T-cell (primary cell): ENCODE results near the gene DCBLD1. TPM values are rescaled to one million over a fixed set of nuclear protein-coding genes. Genes with fewer than 3 reads are reported as not detected.

Experiments used
- ATAC-seq, 4 experiments: fragments of 200-7000 bp in 3 of 4; fragments of 150-1000 bp in 1 of 4; cut with Tn5 transposase; replicated peaks in 1 of 4; 1 replicate in 3 of 4; 2 replicates in 1 of 4; pipeline ENCODE4 v1.10.0; 2021; ENCODE audit warnings: moderate library complexity in 3 of 4, mild to moderate bottlenecking in 2 of 4, moderate number of reproducible peaks in 1 of 4
- CTCF ChIA-PET, 2 donors: fragments of 300-600 bp; sonication (Branson Sonifier 250); formaldehyde crosslinking; loops; one replicate each; lab custom pipeline; 2022; ENCODE audit warnings: antibody characterized with exemption in 2 of 2; lab: Charles Lee
- POLR2A ChIA-PET, 2 donors: fragments of 300-600 bp; sonication (Branson Sonifier 250); formaldehyde crosslinking; loops; one replicate each; lab custom pipeline; 2022; ENCODE audit warnings: antibody characterized with exemption in 2 of 2; lab: Charles Lee
- DNase-seq, 35 experiments: peaks; one replicate each; pipeline versions ENCODE4 v3.0.0 to v3.0.0-alpha.2; 2013 to 2023
- H3K27ac ChIP-seq: one replicate; pipeline ENCODE4 v1.5.1; 2013; ENCODE audit warnings: low read length
- H3K27me3 ChIP-seq, 2 experiments: replicated peaks in 1 of 2; 1 replicate in 1 of 2; 2 replicates in 1 of 2; pipeline versions ENCODE4 v1.6.1 to v1.7.0; 2013; ENCODE audit warnings: low read length in 1 of 2, mixed read lengths in 1 of 2; ENCODE audit not compliant: control insufficient read depth in 2 of 2, insufficient read depth in 2 of 2; ENCODE audit errors: extremely low read depth in 1 of 2
- H3K36me3 ChIP-seq, 2 donors: 1 replicate in 1 of 2; 2 replicates in 1 of 2; pipeline versions ENCODE4 v1.6.1 to v1.7.0; 2013; ENCODE audit warnings: low read length in 1 of 2; ENCODE audit not compliant: control insufficient read depth in 2 of 2, insufficient read depth in 1 of 2; ENCODE audit errors: extremely low read depth in 1 of 2
- H3K4me1 ChIP-seq, 2 experiments: 1 replicate in 1 of 2; 2 replicates in 1 of 2; pipeline versions ENCODE4 v1.6.1 to v1.7.0; 2013; ENCODE audit warnings: low read length in 2 of 2, mixed read lengths in 1 of 2; ENCODE audit not compliant: insufficient read depth in 2 of 2, control insufficient read depth in 1 of 2; ENCODE audit errors: extremely low read depth in 1 of 2
- H3K4me3 ChIP-seq, 2 donors: 1 replicate in 1 of 2; 2 replicates in 1 of 2; pipeline versions ENCODE4 v1.5.1 to v1.7.0; 2013; ENCODE audit warnings: mild to moderate bottlenecking in 2 of 2, low read length in 1 of 2, moderate library complexity in 1 of 2; ENCODE audit not compliant: control insufficient read depth in 1 of 2; ENCODE audit errors: extremely low read depth in 1 of 2
- H3K9me3 ChIP-seq: 2 replicates; pipeline ENCODE4 v1.7.0; 2013
- H3K27ac Mint-ChIP-seq, 2 donors: one replicate each; pipeline ENCODE4 v1.8.0; 2020 to 2021; ENCODE audit warnings: mild to moderate bottlenecking in 2 of 2, mixed read lengths in 2 of 2
- H3K27me3 Mint-ChIP-seq, 2 donors: one replicate each; pipeline ENCODE4 v1.8.0; 2021 to 2022; ENCODE audit warnings: mixed read lengths in 2 of 2
- H3K36me3 Mint-ChIP-seq: one replicate; pipeline ENCODE4 v1.8.0; 2021; ENCODE audit warnings: mixed read lengths
- H3K4me1 Mint-ChIP-seq, 3 donors: one replicate each; pipeline ENCODE4 v1.8.0; 2020 to 2022; ENCODE audit warnings: mixed read lengths in 3 of 3, mild to moderate bottlenecking in 1 of 3
- H3K4me3 Mint-ChIP-seq, 3 donors: one replicate each; pipeline ENCODE4 v1.8.0; 2020 to 2022; ENCODE audit warnings: mild to moderate bottlenecking in 3 of 3, mixed read lengths in 3 of 3, moderate library complexity in 3 of 3
- H3K9me3 Mint-ChIP-seq, 3 donors: one replicate each; pipeline ENCODE4 v1.8.0; 2020 to 2022; ENCODE audit warnings: mixed read lengths in 3 of 3
- WGBS: methylation state at CpG from one replicate; pipeline ENCODE4 v1.1.5; 2013; ENCODE audit warnings: missing lambda C conversion rate; ENCODE audit not compliant: insufficient coverage; 5-methylcytosine and 5-hydroxymethylcytosine counted together
- total RNA-seq, 35 experiments: library from RNA in 6 of 35; stranded (reverse) in 6 of 35; fragments of 120-200 nt in 1 of 35; gene quantifications; one replicate each; pipeline versions ENCODE4 v1.2.1 to v1.2.4 and lab custom pipeline; 2013 to 2026

The DCBLD1 gene
- total RNA-seq, 5 donors from 2014 or later (not counting 1 experiment from before 2014, with no cell fraction given), result 2.2 to 7.3 (median 4.2) TPM

DNA sequence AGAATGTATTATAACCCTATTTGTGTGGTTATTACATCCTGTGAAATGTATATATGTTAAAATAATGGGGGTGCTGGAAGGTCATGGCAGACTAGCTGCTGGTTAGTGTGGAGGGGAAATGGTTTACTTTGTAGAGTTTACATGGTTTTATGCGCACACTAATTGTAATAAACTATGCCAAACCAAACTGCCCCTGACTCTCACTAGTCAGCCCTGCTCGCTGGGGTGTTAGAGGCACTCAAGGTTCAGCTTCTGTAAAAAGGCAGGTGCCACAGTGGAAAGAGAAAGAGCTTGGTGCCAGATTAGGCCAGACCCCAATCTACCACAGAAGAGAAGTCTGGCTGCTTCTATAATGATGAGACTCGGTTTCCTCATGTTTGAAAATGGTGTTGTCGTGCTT is 67.1 kb downstream of the DCBLD1 start:
- CTCF ChIA-PET, result interaction anchor here (0.6 to 3.7 kb wide), 7 partner anchors 9 to 100 kb away, joined by 3 to 14 read pairs (median 8); partner anchors contain the start of gene DCBLD1 (in 1 of the 2)
- peak overlapping the region; percentile 73 for H3K27ac ChIP-seq
- peak in 1 of 4 experiments; percentile 36 for ATAC-seq

GRCh38 chr6:117550078-117550600 is 67.7 kb downstream of the DCBLD1 start:
- Histone ChIP-seq H3K36me3 (no peaks in the 10 kb centered on the region), H3K27me3 (no peaks in the 10 kb centered on the region), H3K4me1 (peaks cover 22 to 26% of the 10 kb centered on the region in 2 experiments), H3K4me3 (no peak overlapping the region), H3K9me3 (no peaks in the 10 kb centered on the region), H3K27ac (peak overlapping the region; percentile 73)
- H3K4me1 Mint-ChIP-seq, result peaks cover 43 to 46% (median 44%) of the 10 kb centered on the region in 3 donors
- ChIA-PET CTCF (interaction anchor here (0.6 to 3.7 kb wide), 7 partner anchors 10 to 102 kb away, joined by 3 to 14 read pairs (median 8); partner anchors contain the start of gene DCBLD1 (in 1 of the 2)), POLR2A (interaction anchor here (0.5 to 0.6 kb wide), 2 partner anchors 100 kb away, joined by 4 to 6 read pairs; no protein-coding TSS in a partner anchor)
- no peak for ATAC-seq
- peak overlapping the region in 2 of 3 donors; percentile 83 to 86 for H3K4me3 Mint-ChIP-seq
- no peak for DNase-seq
- H3K36me3 Mint-ChIP-seq, result no peaks in the 10 kb centered on the region
- no peaks in the 10 kb centered on the region for H3K9me3 Mint-ChIP-seq
- WGBS, result no CpG with 5 or more reads among the region's 3 CpGs
- peaks cover 0 to 2% of the 10 kb centered on the region in 2 donors for H3K27me3 Mint-ChIP-seq
- H3K27ac Mint-ChIP-seq, result peak overlapping the region; percentile 93 to 96

More for the DNA sequence above, 67.1 kb downstream of the DCBLD1 start:
- no peaks in the 10 kb centered on the region for H3K9me3 ChIP-seq
- no peaks in the 10 kb centered on the region for H3K27me3 ChIP-seq
- H3K27ac Mint-ChIP-seq, result peak overlapping the region; percentile 93 to 96
- H3K4me3 ChIP-seq, result no peak overlapping the region
- no peaks in the 10 kb centered on the region for H3K9me3 Mint-ChIP-seq
- H3K4me3 Mint-ChIP-seq, result peak overlapping the region; percentile 82 to 86 (median 83)
- H3K4me1 Mint-ChIP-seq, result peaks cover 43 to 46% (median 44%) of the 10 kb centered on the region in 3 donors
- DNase-seq, result peak in 14 of 35 experiments; percentile 5 to 49 (median 19)
- peaks cover 22 to 26% of the 10 kb centered on the region in 2 experiments for H3K4me1 ChIP-seq
- no CpG with 5 or more reads among the region's 4 CpGs for WGBS
- H3K36me3 ChIP-seq, result no peaks in the 10 kb centered on the region
- peaks cover 0 to 2% of the 10 kb centered on the region in 2 donors for H3K27me3 Mint-ChIP-seq
- H3K36me3 Mint-ChIP-seq, result no peaks in the 10 kb centered on the region
- POLR2A ChIA-PET, result interaction anchor here in 1 of 2 donors (0.5 kb wide), 1 partner anchor 100 kb away, joined by 4 read pairs; no protein-coding TSS in a partner anchor

GRCh38 chr6:117550618-117551242 is 68.3 kb downstream of the DCBLD1 start:
- peaks cover 22 to 26% of the 10 kb centered on the region in 2 experiments for H3K4me1 ChIP-seq
- no peak overlapping the region for H3K4me3 ChIP-seq
- ATAC-seq, result no peak
- H3K9me3 ChIP-seq, result no peaks in the 10 kb centered on the region
- peaks cover 0 to 2% of the 10 kb centered on the region in 2 donors for H3K27me3 Mint-ChIP-seq
- no peaks in the 10 kb centered on the region for H3K36me3 Mint-ChIP-seq
- peak overlapping the region in 1 of 3 donors; percentile 86 for H3K4me3 Mint-ChIP-seq
- CTCF ChIA-PET, result interaction anchor here (0.6 to 3.7 kb wide), 7 partner anchors 54 to 195 kb away, joined by 3 to 17 read pairs (median 5); no protein-coding TSS in a partner anchor
- no peaks in the 10 kb centered on the region for H3K9me3 Mint-ChIP-seq
- no peaks in the 10 kb centered on the region for H3K27me3 ChIP-seq
- POLR2A ChIA-PET, result interaction anchor here in 1 of 2 donors (0.6 kb wide), 1 partner anchor 101 kb away, joined by 6 read pairs; no protein-coding TSS in a partner anchor
- H3K27ac Mint-ChIP-seq, result peak overlapping the region; percentile 77 to 96
- DNase-seq, result peak in 1 of 35 experiments; percentile 13
- H3K27ac ChIP-seq, result no peak overlapping the region
- H3K36me3 ChIP-seq, result no peaks in the 10 kb centered on the region
- WGBS, result no CpG with 5 or more reads among the region's 2 CpGs
- H3K4me1 Mint-ChIP-seq, result peaks cover 43 to 46% (median 45%) of the 10 kb centered on the region in 3 donors

DNA sequence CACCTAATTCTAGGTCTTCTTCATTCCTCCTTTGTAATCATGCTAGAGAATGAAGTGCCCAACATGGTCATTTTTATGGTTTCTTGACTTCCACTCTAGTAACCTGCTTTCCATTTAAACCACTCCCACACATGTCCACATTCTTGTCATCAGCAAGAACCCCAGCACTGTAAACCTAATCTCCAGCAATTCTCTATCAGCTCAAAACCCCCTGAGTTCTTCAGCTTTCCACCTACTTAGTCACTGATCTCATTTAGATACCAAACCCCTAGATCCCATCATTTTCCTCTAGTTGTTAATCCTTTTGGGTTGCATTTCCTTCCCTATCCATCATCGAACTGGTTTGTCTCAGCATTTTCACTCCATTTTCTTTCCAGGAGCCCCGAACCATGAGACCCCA is 70.1 kb downstream of the DCBLD1 start:
- POLR2A ChIA-PET, result interaction anchor here (0.6 to 0.7 kb wide), 3 partner anchors 51 to 1795 kb away, joined by 3 to 5 read pairs (median 3); no protein-coding TSS in a partner anchor
- no peak overlapping the region for H3K27ac Mint-ChIP-seq
- Histone ChIP-seq H3K4me1 (peaks cover 20% of the 10 kb centered on the region in 2 experiments), H3K27me3 (no peaks in the 10 kb centered on the region), H3K27ac (no peak overlapping the region), H3K36me3 (no peaks in the 10 kb centered on the region), H3K4me3 (no peak overlapping the region), H3K9me3 (no peaks in the 10 kb centered on the region)
- H3K27me3 Mint-ChIP-seq, result no peaks in the 10 kb centered on the region
- H3K9me3 Mint-ChIP-seq, result no peaks in the 10 kb centered on the region
- WGBS, result 84% methylated on average over 2 of the region's 2 CpGs
- no peak for ATAC-seq
- no peak for DNase-seq
- CTCF ChIA-PET, result interaction anchor here (0.6 to 2.5 kb wide), 5 partner anchors 11 to 103 kb away, joined by 3 to 17 read pairs (median 5); no protein-coding TSS in a partner anchor
- no peak overlapping the region for H3K4me3 Mint-ChIP-seq
- H3K36me3 Mint-ChIP-seq, result no peaks in the 10 kb centered on the region
- peaks cover 31 to 34% (median 33%) of the 10 kb centered on the region in 3 donors for H3K4me1 Mint-ChIP-seq

DNA sequence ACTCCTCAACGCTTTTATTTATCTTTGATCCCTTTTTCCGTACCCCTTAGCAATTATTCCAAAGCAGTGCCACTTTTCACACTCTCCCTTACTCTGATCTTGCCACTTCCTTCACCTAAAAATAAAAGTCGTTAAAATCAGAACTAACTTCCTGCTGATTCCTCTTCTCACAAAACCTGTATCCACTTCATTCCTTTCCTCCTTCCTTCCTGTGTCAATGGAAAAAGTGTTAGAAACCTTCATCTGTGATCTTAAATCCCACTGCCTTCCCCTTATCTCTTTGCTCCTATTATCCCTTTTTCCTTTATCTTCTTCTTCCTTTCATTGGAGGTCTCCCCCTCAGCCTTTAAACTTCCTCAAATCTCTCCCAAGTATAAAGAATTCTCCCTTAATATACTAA is 70.7 kb downstream of the DCBLD1 start:
- WGBS, result 0% methylated on average over 1 of the region's 3 CpGs
- Histone ChIP-seq H3K36me3 (no peaks in the 10 kb centered on the region), H3K27me3 (no peaks in the 10 kb centered on the region), H3K4me3 (no peak overlapping the region), H3K4me1 (peaks cover 14 to 18% of the 10 kb centered on the region in 2 experiments), H3K9me3 (no peaks in the 10 kb centered on the region), H3K27ac (no peak overlapping the region)
- H3K27me3 Mint-ChIP-seq, result no peaks in the 10 kb centered on the region
- H3K9me3 Mint-ChIP-seq, result no peaks in the 10 kb centered on the region
- H3K4me1 Mint-ChIP-seq, result peaks cover 30 to 33% (median 30%) of the 10 kb centered on the region in 3 donors
- POLR2A ChIA-PET, result no interaction called here
- H3K27ac Mint-ChIP-seq, result no peak overlapping the region
- DNase-seq, result no peak
- no peaks in the 10 kb centered on the region for H3K36me3 Mint-ChIP-seq
- CTCF ChIA-PET, result interaction anchor here (0.6 to 2.5 kb wide), 5 partner anchors 11 to 104 kb away, joined by 3 to 17 read pairs (median 5); no protein-coding TSS in a partner anchor
- ATAC-seq, result no peak
- no peak overlapping the region for H3K4me3 Mint-ChIP-seq
